ENCODE data around the gene GPC6. TPM values are rescaled to one million over a fixed set of nuclear protein-coding genes. Genes with fewer than 3 reads are reported as not detected.

GPC6 gene
- total RNA-seq, 4 donors from 2014 or later, result 2.7 to 5.7 (median 4.4) TPM

GRCh38 chr13:93686399-93686798, 459.8 kb downstream of the GPC6 start:
- Histone ChIP-seq H3K36me3 (no peaks in the 10 kb centered on the region), H3K4me1 (no peaks in the 10 kb centered on the region), H3K27me3 (no peaks in the 10 kb centered on the region), H3K27ac (no peak overlapping the region), H3K9me3 (no peaks in the 10 kb centered on the region), H3K4me3 (no peak overlapping the region)
- no peak for DNase-seq (ENCODE audit: low spot score in 2 of 2)
- TF ChIP-seq EP300 (IDR thresholded peaks at IDR 0.05), result no peak
- TF ChIP-seq POLR2A (IDR thresholded peaks at IDR 0.05), result no peak
- TF ChIP-seq CTCF (IDR thresholded peaks at IDR 0.05), result no peak
- no peak for TF ChIP-seq POLR2AphosphoS5 (IDR thresholded peaks at IDR 0.05)

- H3K36me3 ChIP-seq, result no peaks in the 10 kb centered on the region
- no peak for TF ChIP-seq POLR2AphosphoS5 (IDR thresholded peaks at IDR 0.05)
- no peak for TF ChIP-seq EP300 (IDR thresholded peaks at IDR 0.05)
- TF ChIP-seq POLR2A (IDR thresholded peaks at IDR 0.05), result no peak
- no peak for TF ChIP-seq CTCF (IDR thresholded peaks at IDR 0.05)
- DNase-seq (ENCODE audit: low spot score in 2 of 2), result no peak
- H3K4me3 ChIP-seq, result no peak overlapping the region
- no peak overlapping the region for H3K27ac ChIP-seq
- H3K9me3 ChIP-seq, result no peaks in the 10 kb centered on the region
- H3K27me3 ChIP-seq, result no peaks in the 10 kb centered on the region
- H3K4me1 ChIP-seq, result no peaks in the 10 kb centered on the region
Measured at GRCh38 chr13:93687261-93687660, 460.7 kb downstream of the GPC6 start.

- no peaks in the 10 kb centered on the region for H3K27me3 ChIP-seq
- no peaks in the 10 kb centered on the region for H3K36me3 ChIP-seq
- no peaks in the 10 kb centered on the region for H3K9me3 ChIP-seq
- no peak for DNase-seq (ENCODE audit: low spot score in 2 of 2)
- H3K4me3 ChIP-seq, result no peak overlapping the region
- TF ChIP-seq POLR2A (IDR thresholded peaks at IDR 0.05), result no peak
- no peak for TF ChIP-seq POLR2AphosphoS5 (IDR thresholded peaks at IDR 0.05)
- TF ChIP-seq CTCF (IDR thresholded peaks at IDR 0.05), result no peak
- no peak for TF ChIP-seq EP300 (IDR thresholded peaks at IDR 0.05)
- H3K27ac ChIP-seq, result no peak overlapping the region
- H3K4me1 ChIP-seq, result no peaks in the 10 kb centered on the region
Measured at GRCh38 chr13:93689333-93689732, 462.7 kb downstream of the GPC6 start.

GRCh38 chr13:93690139-93690538, 463.5 kb downstream of the GPC6 start:
- H3K27me3 ChIP-seq, result no peaks in the 10 kb centered on the region
- H3K36me3 ChIP-seq, result no peaks in the 10 kb centered on the region
- DNase-seq (ENCODE audit: low spot score in 2 of 2), result no peak
- whole genome bisulfite sequencing, result 30% methylated on average over 1 of the region's 1 CpG
- TF ChIP-seq CTCF (IDR thresholded peaks at IDR 0.05) (no peak), EP300 (IDR thresholded peaks at IDR 0.05) (no peak), POLR2A (IDR thresholded peaks at IDR 0.05) (no peak), POLR2AphosphoS5 (IDR thresholded peaks at IDR 0.05) (no peak)
- no peaks in the 10 kb centered on the region for H3K4me1 ChIP-seq
- H3K27ac ChIP-seq, result no peak overlapping the region
- no peak overlapping the region for H3K4me3 ChIP-seq
- H3K9me3 ChIP-seq, result no peaks in the 10 kb centered on the region

GRCh38 chr13:93698016-93698613, 471.5 kb downstream of the GPC6 start:
- no peaks in the 10 kb centered on the region for H3K27me3 ChIP-seq
- TF ChIP-seq POLR2AphosphoS5 (IDR thresholded peaks at IDR 0.05) (no peak), CTCF (IDR thresholded peaks at IDR 0.05) (no peak), POLR2A (IDR thresholded peaks at IDR 0.05) (no peak), EP300 (IDR thresholded peaks at IDR 0.05) (no peak)

More at GRCh38 chr13:93698016-93698613, 471.5 kb downstream of the GPC6 start:
- WGBS, result 88% methylated on average over 5 of the region's 5 CpGs
- Histone ChIP-seq H3K9me3 (no peaks in the 10 kb centered on the region), H3K4me3 (no peak overlapping the region), H3K36me3 (no peaks in the 10 kb centered on the region), H3K27ac (no peak overlapping the region), H3K4me1 (no peaks in the 10 kb centered on the region)
- DNase-seq (ENCODE audit: low spot score in 2 of 2), result no peak

Data from suprapubic skin (tissue), 4 donors.